Stimulated activated CD8-positive, alpha-beta memory T cell treated with anti-CD3 and anti-CD28 coated beads, Interleukin-15, amount 100 ng/mL, for 4 hours (primary cell): ENCODE measurements around the gene HECTD2.
"Not testable (repeated sequence)": the region's sequence is repeated elsewhere in the genome, so short reads cannot be mapped to it uniquely, and the experiment has no call there.

Experiments
- DNase-seq, 2 donors: peaks; one replicate each; pipeline ENCODE4 v3.0.0-alpha.2; 2020; ENCODE audit warnings: low read depth in 2 of 2

Gene HECTD2

GRCh38 chr10:91472911-91473310, 62.8 kb downstream of the HECTD2 start:
- no peak for DNase-seq

- no peak for DNase-seq
These were observed 63.9 kb downstream of the HECTD2 start for GRCh38 chr10:91474009-91474408.

- DNase-seq: no peak
These were observed 67.1 kb downstream of the HECTD2 start for GRCh38 chr10:91477236-91477635.

- no peak for DNase-seq
These were observed 69.4 kb downstream of the HECTD2 start for GRCh38 chr10:91479583-91479982.

- no peak for DNase-seq
These were observed 77.9 kb downstream of the HECTD2 start for GRCh38 chr10:91487911-91488582.

GRCh38 chr10:91493313-91493712, 83.2 kb downstream of the HECTD2 start:
- no peak for DNase-seq

GRCh38 chr10:91495402-91495801, 85.3 kb downstream of the HECTD2 start:
- no peak for DNase-seq

- DNase-seq: no peak
These were observed 85.9 kb downstream of the HECTD2 start for GRCh38 chr10:91496016-91496415.

GRCh38 chr10:91511549-91512330, 101.6 kb downstream of the HECTD2 start:
- no peak for DNase-seq

- DNase-seq: no peak
These were observed 102.3 kb downstream of the HECTD2 start for GRCh38 chr10:91512458-91512857.

GRCh38 chr10:91513598-91514424, 103.7 kb downstream of the HECTD2 start:
- DNase-seq: no peak

- DNase-seq: no peak
These were observed 104.6 kb downstream of the HECTD2 start for GRCh38 chr10:91514787-91515186.

- no peak for DNase-seq
These were observed 107.2 kb downstream of the HECTD2 start for GRCh38 chr10:91517394-91517793.

- no peak for DNase-seq
These were observed 109.9 kb downstream of the HECTD2 start for GRCh38 chr10:91519899-91520514.

- no peak for DNase-seq
These were observed 110.5 kb downstream of the HECTD2 start for GRCh38 chr10:91520661-91521060.

GRCh38 chr10:91521439-91521838, 111.3 kb downstream of the HECTD2 start:
- no peak for DNase-seq

- DNase-seq: no peak
These were observed 116.0 kb downstream of the HECTD2 start for GRCh38 chr10:91525896-91526712.

GRCh38 chr10:91528080-91528479, 117.9 kb downstream of the HECTD2 start:
- no peak for DNase-seq

- DNase-seq: no peak
These were observed 118.6 kb downstream of the HECTD2 start for GRCh38 chr10:91528768-91529167.

GRCh38 chr10:91534789-91535188, 124.6 kb downstream of the HECTD2 start:
- not testable (repeated sequence) for DNase-seq

- DNase-seq: no peak
These were observed 126.0 kb downstream of the HECTD2 start for GRCh38 chr10:91536111-91536510.
